B cell (primary cell): ENCODE measurements around the gene ITGA3. TPM values are rescaled to one million over a fixed set of nuclear protein-coding genes. Genes with fewer than 3 reads are reported as not detected.

Source experiments
- ATAC-seq: fragments of 200-7000 bp; cut with Tn5 transposase; one replicate; pipeline ENCODE4 v1.10.0; 2021; ENCODE audit warnings: low read depth, mild to moderate bottlenecking, moderate number of reproducible peaks, moderate library complexity
- CTCF ChIA-PET: fragments of 350-600 bp; sonication (Branson Sonifier 250); formaldehyde crosslinking; loops from one replicate; lab custom pipeline; 2021; ENCODE audit warnings: antibody characterized with exemption, inconsistent platforms; lab: Charles Lee
- POLR2A ChIA-PET: fragments of 350-600 bp; sonication (Branson Sonifier 250); formaldehyde crosslinking; loops from one replicate; lab custom pipeline; 2021; ENCODE audit warnings: antibody characterized with exemption; lab: Charles Lee
- DNase-seq: peaks from one replicate; pipeline ENCODE4 v3.0.0; 2013
- H2AFZ ChIP-seq: 2 replicates; pipeline ENCODE4 v1.6.1; 2012; ENCODE audit warnings: mild to moderate bottlenecking, low read depth, low read length; ENCODE audit not compliant: insufficient read depth, poor library complexity, severe bottlenecking
- H3K27ac ChIP-seq, 2 donors: 1 replicate in 1 of 2; 2 replicates in 1 of 2; pipeline ENCODE4 v1.5.1; 2012 to 2013; ENCODE audit warnings: low read length in 2 of 2, mild to moderate bottlenecking in 2 of 2, moderate library complexity in 1 of 2
- H3K27me3 ChIP-seq, 4 experiments: fragments of 200-600 bp in 1 of 4; sonication (generic) in 1 of 4; replicated peaks in 1 of 4; 1 replicate in 2 of 4; 2 replicates in 2 of 4; pipeline versions ENCODE4 v1.6.1 to v1.7.0; 2013 to 2016; ENCODE audit warnings: low read length in 3 of 4, mild to moderate bottlenecking in 2 of 4, mixed read lengths in 1 of 4, moderate library complexity in 1 of 4; ENCODE audit not compliant: insufficient read depth in 4 of 4, control insufficient read depth in 3 of 4; ENCODE audit errors: control extremely low read depth in 1 of 4
- H3K36me3 ChIP-seq, 2 experiments: replicated peaks in 1 of 2; 1 replicate in 1 of 2; 2 replicates in 1 of 2; pipeline versions ENCODE4 v1.6.1 to v1.7.1; 2013; ENCODE audit warnings: low read length in 1 of 2; ENCODE audit not compliant: insufficient read depth in 2 of 2, control insufficient read depth in 1 of 2; ENCODE audit errors: control extremely low read depth in 1 of 2, extremely low read depth in 1 of 2
- H3K4me1 ChIP-seq, 2 donors: fragments of 200-600 bp in 1 of 2; sonication (generic) in 1 of 2; 1 replicate in 1 of 2; 2 replicates in 1 of 2; pipeline versions ENCODE4 v1.5.1 to v1.6.1; 2013 to 2017; ENCODE audit warnings: low read length in 2 of 2; ENCODE audit not compliant: control insufficient read depth in 2 of 2, insufficient read depth in 2 of 2
- H3K4me2 ChIP-seq: replicated peaks from 2 replicates; pipeline ENCODE3; 2012; ENCODE audit warnings: mild to moderate bottlenecking, low read depth, low read length; ENCODE audit not compliant: poor library complexity, severe bottlenecking
- H3K4me3 ChIP-seq, 5 experiments: fragments of 200-600 bp in 1 of 5; sonication (generic) in 1 of 5; 1 replicate in 3 of 5; 2 replicates in 2 of 5; pipeline versions ENCODE4 v1.5.1 to v1.7.0; 2011 to 2016; ENCODE audit warnings: low read length in 4 of 5, mild to moderate bottlenecking in 4 of 5, low read depth in 2 of 5, control low read depth in 1 of 5, moderate library complexity in 1 of 5; ENCODE audit not compliant: insufficient read depth in 1 of 5; ENCODE audit errors: control extremely low read depth in 1 of 5, extremely low read depth in 1 of 5
- H3K79me2 ChIP-seq: fragments of 200-600 bp; sonication (generic); one replicate; pipeline ENCODE4 v1.6.0; 2016; ENCODE audit warnings: low read length; ENCODE audit not compliant: control insufficient read depth, insufficient read depth
- H3K9ac ChIP-seq: fragments of 200-600 bp; sonication (generic); 2 replicates; pipeline ENCODE4 v1.6.1; 2017; ENCODE audit warnings: mild to moderate bottlenecking, low read length, moderate library complexity
- H3K9me3 ChIP-seq, 3 donors: one replicate each; pipeline versions ENCODE4 v1.6.1 to v1.7.1; 2013; ENCODE audit warnings: low read length in 2 of 3; ENCODE audit not compliant: control insufficient read depth in 2 of 3, insufficient read depth in 1 of 3; ENCODE audit errors: control extremely low read depth in 1 of 3
- H4K20me1 ChIP-seq: 2 replicates; pipeline ENCODE4 v1.6.0; 2012; ENCODE audit warnings: mild to moderate bottlenecking, low read length; ENCODE audit not compliant: insufficient read depth, control insufficient read depth, poor library complexity, severe bottlenecking
- H3K27ac Mint-ChIP-seq: one replicate; pipeline ENCODE4 v1.8.0; 2021; ENCODE audit warnings: mixed read lengths
- H3K27me3 Mint-ChIP-seq: one replicate; pipeline ENCODE4 v1.8.0; 2021; ENCODE audit warnings: mixed read lengths
- H3K4me1 Mint-ChIP-seq: one replicate; pipeline ENCODE4 v1.8.0; 2021; ENCODE audit warnings: mixed read lengths
- H3K4me3 Mint-ChIP-seq: one replicate; pipeline ENCODE4 v1.8.0; 2021; ENCODE audit warnings: mixed read lengths
- H3K9me3 Mint-ChIP-seq: one replicate; pipeline ENCODE4 v1.8.0; 2022; ENCODE audit warnings: mixed read lengths; ENCODE audit not compliant: insufficient read depth
- EZH2 ChIP-seq: IDR thresholded peaks from 2 replicates; pipeline ENCODE4 v1.6.1; 2012; ENCODE audit warnings: borderline replicate concordance, low read depth, mild to moderate bottlenecking, moderate library complexity, low read length; ENCODE audit not compliant: insufficient read depth, poor library complexity, severe bottlenecking
- WGBS: methylation state at CpG from one replicate; pipeline ENCODE4 v1.1.5; 2013; ENCODE audit warnings: missing lambda C conversion rate; ENCODE audit not compliant: insufficient coverage; 5-methylcytosine and 5-hydroxymethylcytosine counted together
- intact Hi-C: fragments of 100-400 bp; cut with micrococcal nuclease; formaldehyde crosslinking; loops from one replicate; pipeline ENCODE4 v1.10.0; 2022
- polyA plus RNA-seq: library from polyadenylated mRNA; depleted of rRNA; stranded (reverse); fragments of >200 nt; gene quantifications from 2 replicates; pipeline ENCODE4 v1.2.3, GENCODE V29; 2012
- total RNA-seq, 2 donors: library from RNA; stranded (reverse); fragments of 120-200 nt in 1 of 2; gene quantifications; 1 replicate in 1 of 2; 2 replicates in 1 of 2; pipeline versions ENCODE4 v1.2.3 to v1.2.4, GENCODE V29; 2013 to 2022
- TF ChIP-seq, protein P1 (sequence below): fragments of 200-600 bp; IDR thresholded peaks from one replicate; pipeline ENCODE4 v1.8.0; 2022; ENCODE audit warnings: antibody characterized with exemption, mild to moderate bottlenecking

ITGA3 gene
- total and polyA plus RNA-seq, 2 donors (not counting 1 experiment from before 2014, with no cell fraction given): 11.9 to 13.3 TPM

DNA sequence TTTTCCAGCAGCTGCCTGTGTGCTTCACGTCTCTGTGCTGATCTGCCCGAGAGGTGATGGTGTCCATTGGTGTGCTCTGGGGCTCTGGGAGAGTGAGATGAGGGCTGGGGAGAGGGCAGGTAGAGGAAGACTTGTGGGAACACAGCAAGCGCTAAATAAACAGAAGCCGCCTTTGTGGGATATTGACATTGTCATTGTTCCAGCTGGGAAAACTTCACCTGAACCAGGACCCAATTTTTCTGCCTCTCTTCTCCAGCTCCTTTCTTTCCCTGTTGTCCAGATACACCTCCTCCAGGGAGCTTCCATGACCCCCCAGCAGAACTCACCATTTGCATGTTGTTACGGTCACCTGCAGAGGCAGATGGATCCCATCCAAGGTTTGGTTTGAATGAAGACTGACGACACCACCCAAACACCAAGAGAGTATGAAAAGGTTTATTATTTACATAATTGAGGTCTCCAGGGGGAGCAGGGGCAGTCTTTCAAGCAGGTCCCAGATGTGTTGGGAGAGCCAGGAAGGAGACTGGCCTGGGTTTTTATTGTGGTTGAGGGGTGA lies 3.6 kb upstream of the ITGA3 start:
- Histone ChIP-seq H3K4me3 (no peak overlapping the region), H3K4me2 (no peak overlapping the region), H3K9me3 (peaks cover 0 to 3% (median 0%) of the 10 kb centered on the region in 3 donors), H3K9ac (no peak overlapping the region), H3K79me2 (no peaks in the 10 kb centered on the region), H4K20me1 (no peaks in the 10 kb centered on the region), H3K4me1 (peaks cover 10 to 15% of the 10 kb centered on the region in 2 donors), H3K27ac (no peak overlapping the region), H2AFZ (no peak overlapping the region), H3K36me3 (no peaks in the 10 kb centered on the region), H3K27me3 (peaks cover 0 to 22% (median 2%) of the 10 kb centered on the region in 4 experiments)
- 100% methylated on average over 4 of the region's 6 CpGs for WGBS
- POLR2A ChIA-PET: no interaction called here
- DNase-seq (no peak), ATAC-seq (no peak)
- Mint-ChIP-seq H3K27ac (no peak overlapping the region), H3K27me3 (peaks cover 17% of the 10 kb centered on the region), H3K4me3 (no peak overlapping the region), H3K4me1 (peaks cover 18% of the 10 kb centered on the region), H3K9me3 (no peaks in the 10 kb centered on the region)
- TF ChIP-seq, protein P1, sequence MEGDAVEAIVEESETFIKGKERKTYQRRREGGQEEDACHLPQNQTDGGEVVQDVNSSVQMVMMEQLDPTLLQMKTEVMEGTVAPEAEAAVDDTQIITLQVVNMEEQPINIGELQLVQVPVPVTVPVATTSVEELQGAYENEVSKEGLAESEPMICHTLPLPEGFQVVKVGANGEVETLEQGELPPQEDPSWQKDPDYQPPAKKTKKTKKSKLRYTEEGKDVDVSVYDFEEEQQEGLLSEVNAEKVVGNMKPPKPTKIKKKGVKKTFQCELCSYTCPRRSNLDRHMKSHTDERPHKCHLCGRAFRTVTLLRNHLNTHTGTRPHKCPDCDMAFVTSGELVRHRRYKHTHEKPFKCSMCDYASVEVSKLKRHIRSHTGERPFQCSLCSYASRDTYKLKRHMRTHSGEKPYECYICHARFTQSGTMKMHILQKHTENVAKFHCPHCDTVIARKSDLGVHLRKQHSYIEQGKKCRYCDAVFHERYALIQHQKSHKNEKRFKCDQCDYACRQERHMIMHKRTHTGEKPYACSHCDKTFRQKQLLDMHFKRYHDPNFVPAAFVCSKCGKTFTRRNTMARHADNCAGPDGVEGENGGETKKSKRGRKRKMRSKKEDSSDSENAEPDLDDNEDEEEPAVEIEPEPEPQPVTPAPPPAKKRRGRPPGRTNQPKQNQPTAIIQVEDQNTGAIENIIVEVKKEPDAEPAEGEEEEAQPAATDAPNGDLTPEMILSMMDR: no peak
- no peak for TF ChIP-seq EZH2
- intact Hi-C loops: no loop called here
- CTCF ChIA-PET: no interaction called here

DNA sequence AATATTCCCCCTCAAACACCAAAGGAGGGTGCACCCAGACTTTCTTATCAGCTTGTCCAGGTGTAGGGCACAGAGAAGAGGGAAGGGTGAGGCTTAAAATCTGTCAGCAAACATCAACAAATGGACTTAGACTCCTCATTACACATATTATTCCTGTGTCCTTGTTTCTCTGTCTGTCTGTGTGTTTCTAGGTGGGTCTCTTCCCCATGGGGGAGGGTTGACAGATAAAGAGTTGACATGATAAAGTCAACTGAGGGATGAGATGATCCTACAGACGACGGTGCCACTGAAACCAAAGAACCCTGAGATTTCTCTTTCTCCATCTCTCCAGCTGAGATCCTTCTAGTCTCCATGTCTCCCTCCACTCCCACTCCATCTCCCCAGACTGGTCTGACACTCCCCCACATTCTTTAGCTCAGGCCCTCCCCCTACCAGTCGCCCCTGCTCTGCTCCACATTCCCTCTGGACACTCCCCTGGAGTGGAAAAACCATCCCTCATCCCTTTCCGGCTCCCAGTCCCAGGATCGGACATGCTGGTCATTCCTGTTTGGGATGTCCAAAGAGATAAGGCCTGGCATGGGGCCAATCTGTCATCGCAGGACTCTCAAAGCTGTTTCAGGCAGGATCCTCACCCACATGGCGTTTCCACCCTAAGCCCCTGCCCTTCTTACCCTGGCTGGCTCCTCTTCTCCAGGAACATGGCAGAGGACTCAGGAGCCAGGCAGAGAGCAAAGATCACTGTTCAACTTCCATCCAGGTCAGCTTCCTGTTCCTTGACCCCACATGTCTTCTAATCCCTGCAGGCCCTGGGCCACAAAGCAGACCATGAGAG lies 2.9 kb upstream of the ITGA3 start:
- peaks cover 11 to 15% of the 10 kb centered on the region in 2 donors for H3K4me1 ChIP-seq
- H3K4me2 ChIP-seq: no peak overlapping the region
- Mint-ChIP-seq H3K4me1 (peaks cover 22% of the 10 kb centered on the region), H3K4me3 (no peak overlapping the region), H3K9me3 (no peaks in the 10 kb centered on the region), H3K27ac (peak overlapping the region; percentile 53), H3K27me3 (peaks cover 18% of the 10 kb centered on the region)
- H2AFZ ChIP-seq: no peak overlapping the region
- H3K36me3 ChIP-seq: no peaks in the 10 kb centered on the region
- H3K9me3 ChIP-seq: peaks cover 0 to 3% (median 0%) of the 10 kb centered on the region in 3 donors
- H4K20me1 ChIP-seq: no peaks in the 10 kb centered on the region
- peaks cover 0 to 27% (median 2%) of the 10 kb centered on the region in 4 experiments for H3K27me3 ChIP-seq
- no peak for ATAC-seq
- WGBS: 85% methylated on average over 5 of the region's 7 CpGs
- ChIA-PET POLR2A (no interaction called here), CTCF (interaction anchor here (0.6 to 3.4 kb wide), 3 partner anchors 41 to 1434 kb away, joined by 3 to 13 read pairs (median 3); no protein-coding TSS in a partner anchor)
- DNase-seq: no peak
- TF ChIP-seq, protein P1: no peak
- no peak for TF ChIP-seq EZH2
- H3K9ac ChIP-seq: no peak overlapping the region
- H3K27ac ChIP-seq: no peak overlapping the region
- intact Hi-C loops: no loop called here
- H3K4me3 ChIP-seq: no peak overlapping the region
- H3K79me2 ChIP-seq: no peaks in the 10 kb centered on the region
